Activated CD4-positive, CD25-positive, alpha-beta regulatory T cell treated with anti-CD3 and anti-CD28 coated beads, Interleukin-2, amount 50 U/mL, for 24 hours (primary cell): ENCODE results near the gene KLHL2.

ENCODE experiments used
- ATAC-seq, 2 donors: fragments of 150-1000 bp; cut with Tn5 transposase; one replicate each; pipeline ENCODE4 v1.10.0; 2021; ENCODE audit warnings: mild to moderate bottlenecking in 1 of 2, moderate library complexity in 1 of 2

Gene KLHL2

DNA sequence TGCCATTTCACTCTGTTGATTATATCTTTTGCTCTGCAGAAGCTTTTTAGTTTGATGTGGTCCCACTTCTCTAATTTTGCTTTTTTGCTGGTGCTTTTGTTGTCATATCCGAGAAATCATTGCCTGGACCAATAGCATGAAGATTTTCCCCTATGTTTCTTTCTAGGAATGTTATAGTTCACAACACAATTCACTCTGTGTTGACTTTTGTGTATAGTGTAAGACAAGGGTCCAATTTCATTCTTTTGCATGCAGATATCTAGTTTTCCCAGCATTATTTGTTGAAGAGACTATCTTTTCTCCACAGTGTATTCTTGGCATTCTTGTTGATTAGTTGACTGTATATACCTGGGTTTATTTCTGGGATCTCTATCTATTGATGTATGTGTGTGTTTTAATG, 163.2 kb downstream of the KLHL2 start:
- ATAC-seq = no peak
